Measurements from ENCODE around the gene NEDD4L. TPM values are rescaled to one million over a fixed set of nuclear protein-coding genes. Genes with fewer than 3 reads are reported as not detected.

NEDD4L gene
- total RNA-seq, 1 donor from 2014 or later = 135 TPM

- Mint-ChIP-seq H3K4me1 (peaks cover 32% of the 10 kb centered on the region), H3K36me3 (peaks cover 19% of the 10 kb centered on the region), H3K27ac (no peak overlapping the region), H3K4me3 (no peak overlapping the region), H3K9me3 (no peaks in the 10 kb centered on the region), H3K27me3 (ENCODE audit: low read depth) (no peaks in the 10 kb centered on the region)
- TF ChIP-seq, protein P1, sequence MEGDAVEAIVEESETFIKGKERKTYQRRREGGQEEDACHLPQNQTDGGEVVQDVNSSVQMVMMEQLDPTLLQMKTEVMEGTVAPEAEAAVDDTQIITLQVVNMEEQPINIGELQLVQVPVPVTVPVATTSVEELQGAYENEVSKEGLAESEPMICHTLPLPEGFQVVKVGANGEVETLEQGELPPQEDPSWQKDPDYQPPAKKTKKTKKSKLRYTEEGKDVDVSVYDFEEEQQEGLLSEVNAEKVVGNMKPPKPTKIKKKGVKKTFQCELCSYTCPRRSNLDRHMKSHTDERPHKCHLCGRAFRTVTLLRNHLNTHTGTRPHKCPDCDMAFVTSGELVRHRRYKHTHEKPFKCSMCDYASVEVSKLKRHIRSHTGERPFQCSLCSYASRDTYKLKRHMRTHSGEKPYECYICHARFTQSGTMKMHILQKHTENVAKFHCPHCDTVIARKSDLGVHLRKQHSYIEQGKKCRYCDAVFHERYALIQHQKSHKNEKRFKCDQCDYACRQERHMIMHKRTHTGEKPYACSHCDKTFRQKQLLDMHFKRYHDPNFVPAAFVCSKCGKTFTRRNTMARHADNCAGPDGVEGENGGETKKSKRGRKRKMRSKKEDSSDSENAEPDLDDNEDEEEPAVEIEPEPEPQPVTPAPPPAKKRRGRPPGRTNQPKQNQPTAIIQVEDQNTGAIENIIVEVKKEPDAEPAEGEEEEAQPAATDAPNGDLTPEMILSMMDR (IDR thresholded peaks at IDR 0.05; ENCODE audit: unreplicated experiment) = no peak
- DNase-seq (ENCODE audit: low spot score in 2 of 2, unreplicated experiment in 2 of 2) = no peak
These were observed 13.4 kb downstream of the NEDD4L start for GRCh38 chr18:58057291-58057965.

- Mint-ChIP-seq H3K9me3 (no peaks in the 10 kb centered on the region), H3K4me1 (peaks cover 32% of the 10 kb centered on the region), H3K27ac (no peak overlapping the region), H3K36me3 (peaks cover 20% of the 10 kb centered on the region), H3K4me3 (no peak overlapping the region), H3K27me3 (ENCODE audit: low read depth) (no peaks in the 10 kb centered on the region)
- TF ChIP-seq, protein P1 (IDR thresholded peaks at IDR 0.05; ENCODE audit: unreplicated experiment) = no peak
- DNase-seq (ENCODE audit: low spot score in 2 of 2, unreplicated experiment in 2 of 2) = no peak
These were observed 14.7 kb downstream of the NEDD4L start for GRCh38 chr18:58058720-58059119.

DNA sequence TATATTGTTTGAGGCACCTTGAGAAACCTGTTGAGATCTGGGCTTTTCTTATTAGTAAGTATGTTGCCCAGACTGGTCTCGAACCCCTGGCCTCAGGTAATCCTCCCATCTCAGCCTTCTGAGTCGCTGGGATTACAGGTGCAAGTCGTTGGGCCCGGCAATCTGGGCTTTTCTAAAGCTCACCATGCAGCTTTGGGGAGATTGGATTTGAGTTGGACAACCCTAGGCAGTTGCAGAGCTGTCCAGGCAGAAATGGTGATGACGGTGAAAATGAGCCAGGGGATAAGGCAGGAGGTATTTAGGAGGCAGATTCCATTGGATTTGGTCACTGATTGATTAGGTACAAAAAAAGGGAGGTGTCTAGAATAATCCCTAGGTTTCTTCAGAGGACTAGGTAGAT, 16.2 kb downstream of the NEDD4L start:
- H3K9me3 Mint-ChIP-seq = no peaks in the 10 kb centered on the region
- TF ChIP-seq, protein P1 (IDR thresholded peaks at IDR 0.05; ENCODE audit: unreplicated experiment) = no peak
- DNase-seq (ENCODE audit: low spot score in 2 of 2, unreplicated experiment in 2 of 2) = no peak
- peaks cover 17% of the 10 kb centered on the region for H3K36me3 Mint-ChIP-seq
- no peak overlapping the region for H3K4me3 Mint-ChIP-seq
- H3K27me3 Mint-ChIP-seq (ENCODE audit: low read depth) = no peaks in the 10 kb centered on the region
- H3K27ac Mint-ChIP-seq = no peak overlapping the region
- peaks cover 26% of the 10 kb centered on the region for H3K4me1 Mint-ChIP-seq

DNA sequence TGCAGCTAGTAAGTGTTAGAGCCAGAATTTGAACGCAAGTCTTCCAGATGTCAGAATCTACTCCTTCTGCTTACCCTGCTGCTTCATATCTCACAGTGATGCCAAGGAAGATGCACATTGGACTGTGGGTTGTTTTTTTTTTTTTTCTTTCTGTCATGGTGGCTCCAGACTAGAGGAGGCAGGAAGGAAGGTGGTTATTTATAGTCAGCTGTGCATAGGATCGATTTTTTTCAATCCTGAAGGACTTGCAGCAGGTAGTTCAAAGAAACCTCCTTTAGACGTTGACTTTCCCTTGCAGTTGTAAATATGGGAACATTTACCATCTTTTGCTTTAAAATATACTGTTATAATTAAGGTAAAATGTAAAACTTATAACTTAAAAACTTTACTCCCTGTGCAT, 17.3 kb downstream of the NEDD4L start:
- no peak for DNase-seq (ENCODE audit: low spot score in 2 of 2, unreplicated experiment in 2 of 2)
- peaks cover 15% of the 10 kb centered on the region for H3K36me3 Mint-ChIP-seq
- no peak overlapping the region for H3K4me3 Mint-ChIP-seq
- TF ChIP-seq, protein P1 (IDR thresholded peaks at IDR 0.05; ENCODE audit: unreplicated experiment) = no peak
- H3K9me3 Mint-ChIP-seq = no peaks in the 10 kb centered on the region
- no peaks in the 10 kb centered on the region for H3K27me3 Mint-ChIP-seq (ENCODE audit: low read depth)
- H3K27ac Mint-ChIP-seq = peak overlapping the region; percentile 8
- peaks cover 23% of the 10 kb centered on the region for H3K4me1 Mint-ChIP-seq

GRCh38 chr18:58064406-58064998, 20.5 kb downstream of the NEDD4L start:
- H3K27me3 Mint-ChIP-seq (ENCODE audit: low read depth) = no peaks in the 10 kb centered on the region

More at GRCh38 chr18:58064406-58064998, 20.5 kb downstream of the NEDD4L start:
- DNase-seq (ENCODE audit: low spot score in 2 of 2, unreplicated experiment in 2 of 2) = no peak
- no peaks in the 10 kb centered on the region for H3K9me3 Mint-ChIP-seq
- TF ChIP-seq, protein P1 (IDR thresholded peaks at IDR 0.05; ENCODE audit: unreplicated experiment) = no peak
- no peak overlapping the region for H3K4me3 Mint-ChIP-seq
- peaks cover 10% of the 10 kb centered on the region for H3K36me3 Mint-ChIP-seq
- H3K27ac Mint-ChIP-seq = no peak overlapping the region
- H3K4me1 Mint-ChIP-seq = peaks cover 31% of the 10 kb centered on the region
